Femur (tissue), 1 donor: ENCODE data around the gene CRIM1.

Experiments
- DNase-seq: peaks from one replicate; pipeline ENCODE4 v3.0.0-alpha.2; 2017

CRIM1 gene

GRCh38 chr2:36564377-36564930, 208.9 kb downstream of the CRIM1 start:
- DNase-seq = no peak

- no peak for DNase-seq
These were observed 210.1 kb downstream of the CRIM1 start for GRCh38 chr2:36565712-36566111.

- DNase-seq = no peak
These were observed 211.3 kb downstream of the CRIM1 start for GRCh38 chr2:36566887-36567286.

GRCh38 chr2:36567711-36568408, 212.3 kb downstream of the CRIM1 start:
- DNase-seq = no peak

- no peak for DNase-seq
These were observed 213.1 kb downstream of the CRIM1 start for GRCh38 chr2:36568516-36569246.

- no peak for DNase-seq
These were observed 213.8 kb downstream of the CRIM1 start for GRCh38 chr2:36569267-36569856.

GRCh38 chr2:36570416-36570815, 214.8 kb downstream of the CRIM1 start:
- DNase-seq = no peak

- no peak for DNase-seq
These were observed 216.6 kb downstream of the CRIM1 start for GRCh38 chr2:36572054-36572718.

- no peak for DNase-seq
These were observed 217.1 kb downstream of the CRIM1 start for GRCh38 chr2:36572719-36573059.

GRCh38 chr2:36573165-36573564, 217.6 kb downstream of the CRIM1 start:
- no peak for DNase-seq

GRCh38 chr2:36574560-36574959, 219.0 kb downstream of the CRIM1 start:
- DNase-seq = no peak

GRCh38 chr2:36577884-36578283, 222.3 kb downstream of the CRIM1 start:
- no peak for DNase-seq

- DNase-seq = no peak
These were observed 223.0 kb downstream of the CRIM1 start for GRCh38 chr2:36578343-36579296.

GRCh38 chr2:36579297-36579664, 223.7 kb downstream of the CRIM1 start:
- DNase-seq = no peak

GRCh38 chr2:36582538-36582937, 227.0 kb downstream of the CRIM1 start:
- DNase-seq = no peak

- no peak for DNase-seq
These were observed 227.4 kb downstream of the CRIM1 start for GRCh38 chr2:36582951-36583350.

GRCh38 chr2:36584148-36584794, 228.7 kb downstream of the CRIM1 start:
- no peak for DNase-seq

GRCh38 chr2:36586672-36587071, 231.1 kb downstream of the CRIM1 start:
- no peak for DNase-seq

- DNase-seq = peak; percentile 28
These were observed 231.5 kb downstream of the CRIM1 start for GRCh38 chr2:36587101-36587500.

- no peak for DNase-seq
These were observed 232.0 kb downstream of the CRIM1 start for GRCh38 chr2:36587556-36587955.

- DNase-seq = no peak
These were observed 233.7 kb downstream of the CRIM1 start for GRCh38 chr2:36589230-36589630.

- no peak for DNase-seq
These were observed 239.3 kb downstream of the CRIM1 start for GRCh38 chr2:36594849-36595248.
